Amygdala (tissue), 56 donors: ENCODE data around the gene ZRANB1.
"Not testable (repeated sequence)": the region's sequence is repeated elsewhere in the genome, so short reads cannot be mapped to it uniquely, and the experiment has no call there.

Source experiments
- DNase-seq, 56 donors: peaks; one replicate each; lab custom pipeline; 2025; lab: John Stamatoyannopoulos, UW

The ZRANB1 gene

GRCh38 chr10:124962421-124962820, 20.5 kb downstream of the ZRANB1 start:
- DNase-seq = no peak

DNA sequence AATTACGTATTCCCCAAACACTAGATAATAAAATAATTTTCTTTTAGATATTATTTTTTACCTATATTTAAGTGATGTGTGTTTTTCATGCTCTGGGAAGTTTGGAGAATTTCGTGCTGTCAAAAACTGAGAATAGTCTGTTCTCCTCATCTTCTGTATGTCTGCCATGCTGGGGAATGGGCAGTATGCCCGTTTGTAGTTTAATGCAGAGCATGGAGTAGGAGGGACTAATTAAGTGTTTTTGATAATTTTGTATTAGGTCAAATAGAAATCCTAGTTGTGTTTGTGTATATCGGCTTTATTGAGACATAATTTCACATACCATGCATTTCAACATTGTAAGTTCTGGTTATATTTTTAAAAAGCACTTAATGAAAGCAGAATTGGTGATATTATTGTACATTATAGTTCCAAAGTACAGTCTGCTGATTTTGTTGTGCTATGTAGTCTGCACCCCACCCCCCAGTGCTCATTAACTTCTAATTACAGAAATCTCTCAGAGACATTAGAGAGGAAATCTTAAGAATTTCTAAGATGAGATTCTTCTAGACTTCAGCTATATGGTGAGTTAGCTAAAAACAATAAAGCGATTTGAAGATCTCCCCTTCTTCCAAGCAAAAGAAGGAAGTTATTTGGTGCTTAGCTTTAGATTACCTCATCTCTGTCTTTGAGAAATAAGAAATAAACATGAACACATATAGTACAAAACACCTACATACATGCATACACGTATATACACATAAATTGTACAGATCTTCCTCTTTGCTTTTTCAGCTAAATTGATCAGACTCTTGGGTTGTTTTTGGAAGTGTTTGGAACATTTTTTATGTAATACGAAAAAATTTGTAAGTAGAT, 22.2 kb downstream of the ZRANB1 start:
- DNase-seq = no peak

DNA sequence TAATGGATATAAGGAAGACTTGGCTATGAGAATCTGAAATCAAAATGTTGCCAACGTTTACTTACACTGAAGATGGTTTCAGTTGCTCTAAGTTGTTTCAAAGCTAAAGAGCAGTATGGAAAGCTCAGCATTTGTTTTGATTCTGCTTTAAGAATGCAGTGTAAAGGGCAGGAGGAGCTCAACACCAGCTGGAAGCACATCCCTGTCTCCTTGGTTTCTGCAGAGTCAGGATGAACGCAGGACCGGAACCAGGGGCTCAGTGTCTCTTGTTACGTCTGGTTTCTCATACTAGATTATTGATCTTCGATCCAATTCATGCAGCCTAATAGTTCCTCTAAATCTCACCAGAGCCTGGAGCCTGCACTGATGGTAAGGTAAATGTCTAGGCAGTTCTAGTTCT, 24.1 kb downstream of the ZRANB1 start:
- DNase-seq = no peak

DNA sequence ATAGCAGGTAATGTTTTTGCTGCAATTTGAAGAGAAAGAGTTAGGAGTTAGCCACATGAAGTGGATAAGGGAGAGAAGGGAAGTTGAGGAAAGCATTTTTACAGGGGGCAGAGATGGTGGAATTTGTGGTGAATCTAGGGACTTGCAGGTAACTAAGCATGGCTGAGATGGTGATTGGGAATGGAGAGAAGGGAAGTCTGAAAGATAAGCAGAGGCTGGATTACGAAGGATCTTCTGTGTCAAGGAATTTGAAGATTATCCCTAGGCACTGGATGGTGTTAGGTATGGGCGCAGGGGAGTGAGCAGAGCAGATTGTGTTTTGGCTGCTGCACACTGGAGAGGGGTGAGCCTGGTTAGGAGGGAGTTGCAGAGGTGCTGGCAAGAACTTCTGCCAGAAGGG, 25.3 kb downstream of the ZRANB1 start:
- DNase-seq = no peak

GRCh38 chr10:124971276-124971675, 29.4 kb downstream of the ZRANB1 start:
- DNase-seq = peak in 2 of 56 donors; percentile 25 to 26

DNA sequence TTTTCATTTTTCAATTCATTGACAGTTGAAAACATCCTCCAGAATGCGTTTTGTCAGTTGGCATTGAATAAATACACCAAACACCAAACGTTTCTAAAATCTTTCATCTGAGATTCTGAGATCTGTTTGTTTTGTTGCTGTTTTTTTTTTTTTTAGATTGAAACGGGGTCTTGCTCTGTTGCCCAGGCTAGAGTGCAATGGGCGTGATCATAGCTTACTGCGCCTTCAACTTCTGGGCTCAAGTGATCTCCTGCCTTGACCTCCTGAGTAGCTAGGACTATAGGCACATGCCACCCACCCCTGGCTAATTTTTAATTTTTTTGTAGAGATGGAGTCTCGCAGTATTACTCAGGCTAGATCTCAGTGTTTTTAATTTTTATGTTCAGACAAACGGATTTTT, 30.7 kb downstream of the ZRANB1 start:
- DNase-seq = no peak

- no peak for DNase-seq
These were observed 32.2 kb downstream of the ZRANB1 start for GRCh38 chr10:124974131-124974530.

GRCh38 chr10:124975977-124976514, 34.1 kb downstream of the ZRANB1 start:
- peak in 1 of 56 donors; percentile 20 for DNase-seq

- DNase-seq = no peak
These were observed 35.2 kb downstream of the ZRANB1 start for GRCh38 chr10:124977161-124977560.

DNA sequence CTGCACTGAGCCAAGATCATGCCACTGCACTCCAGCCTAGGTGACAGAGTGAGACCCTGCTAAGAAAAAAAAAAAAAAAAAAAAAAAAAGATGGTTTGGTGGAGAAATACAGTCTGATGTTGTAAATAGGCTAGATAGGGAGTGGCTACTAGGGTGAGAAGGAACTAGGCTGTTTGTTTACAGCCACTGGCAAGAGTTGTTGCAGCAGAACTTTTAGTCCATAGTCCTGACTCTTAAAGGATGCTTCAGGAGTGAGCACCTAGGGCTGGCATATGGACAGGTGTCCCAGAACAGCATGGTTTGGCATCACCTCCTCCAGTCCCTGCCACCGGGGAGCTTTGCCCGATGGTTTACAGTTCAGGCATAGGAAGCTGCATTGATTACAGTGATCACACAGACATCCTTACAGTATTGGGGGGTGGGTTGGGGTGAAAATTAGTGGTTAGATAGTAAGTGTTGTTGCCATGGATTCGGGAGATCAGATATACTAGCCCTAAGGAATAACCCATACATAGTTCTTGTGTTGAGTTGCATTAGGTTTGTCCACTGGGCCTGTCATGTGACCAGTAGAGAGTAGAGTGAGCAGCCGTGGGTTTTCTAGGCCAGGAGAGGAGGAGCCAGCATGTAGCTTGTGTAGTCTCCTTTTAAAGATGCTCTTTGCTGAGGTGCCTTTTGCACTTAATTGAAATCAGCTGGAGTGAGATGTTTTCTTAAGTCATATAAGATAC, 35.9 kb downstream of the ZRANB1 start:
- DNase-seq = peak in 1 of 56 donors; percentile 28

GRCh38 chr10:124978376-124978725, 36.4 kb downstream of the ZRANB1 start:
- no peak for DNase-seq

GRCh38 chr10:124983321-124983720, 41.4 kb downstream of the ZRANB1 start:
- no peak for DNase-seq

DNA sequence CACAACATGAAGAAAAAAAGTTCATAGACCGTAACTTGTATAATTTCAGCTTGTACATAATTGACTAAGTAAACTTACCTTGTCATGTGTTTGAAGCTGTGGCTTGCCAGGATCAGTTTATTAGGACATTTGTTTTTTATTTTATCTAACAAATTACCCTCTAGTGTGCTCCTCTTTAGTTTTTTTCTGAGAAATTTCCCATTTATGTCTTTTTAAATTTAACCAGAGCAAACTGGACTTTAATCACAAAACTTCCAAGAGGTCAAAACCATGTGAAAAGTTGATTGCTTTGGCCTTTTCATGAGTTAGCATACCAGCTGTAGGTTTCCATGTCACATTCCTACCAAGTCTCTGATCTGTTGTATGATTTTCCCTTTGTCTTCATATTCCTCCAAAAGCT, 42.5 kb downstream of the ZRANB1 start:
- no peak for DNase-seq

GRCh38 chr10:124985162-124985561, 43.2 kb downstream of the ZRANB1 start:
- no peak for DNase-seq

DNA sequence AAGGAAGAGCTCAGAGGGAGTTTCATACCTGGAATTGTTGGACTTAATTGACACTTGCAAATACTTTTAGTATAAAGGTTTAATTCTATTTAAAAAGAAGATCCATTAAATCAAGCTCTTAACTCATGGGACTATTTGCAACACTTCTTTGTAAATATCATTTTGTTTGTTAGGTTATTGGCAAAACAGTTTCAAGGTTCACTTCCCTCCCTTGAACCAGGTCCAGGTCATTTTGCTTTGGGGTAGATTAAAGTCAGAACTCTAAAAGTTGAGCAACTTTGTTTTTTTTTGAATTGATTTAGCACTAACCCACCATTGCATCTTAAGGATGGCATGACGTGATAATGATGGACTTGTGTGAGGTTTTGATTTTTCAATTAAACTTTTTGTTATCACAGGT, 45.9 kb downstream of the ZRANB1 start:
- DNase-seq = no peak

DNA sequence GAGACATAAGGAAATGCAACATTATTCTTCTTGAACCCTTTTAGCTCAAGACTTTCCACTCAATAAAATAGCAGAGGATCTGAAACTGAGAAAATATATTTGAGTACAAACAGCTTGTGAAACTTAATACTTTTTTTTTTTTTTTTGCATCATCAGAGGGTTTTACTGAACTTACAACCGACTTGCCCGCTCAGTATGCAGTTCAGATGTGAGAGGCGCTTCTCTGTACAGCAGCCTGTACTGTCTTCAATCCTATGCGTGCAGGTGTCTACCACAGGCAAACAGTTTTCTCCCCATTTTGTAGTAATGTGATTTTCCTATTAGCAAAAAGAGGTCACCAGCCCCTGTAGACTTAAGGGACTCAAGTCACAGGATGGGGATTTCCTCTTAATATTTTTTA, 46.8 kb downstream of the ZRANB1 start:
- DNase-seq = not testable (repeated sequence)

DNA sequence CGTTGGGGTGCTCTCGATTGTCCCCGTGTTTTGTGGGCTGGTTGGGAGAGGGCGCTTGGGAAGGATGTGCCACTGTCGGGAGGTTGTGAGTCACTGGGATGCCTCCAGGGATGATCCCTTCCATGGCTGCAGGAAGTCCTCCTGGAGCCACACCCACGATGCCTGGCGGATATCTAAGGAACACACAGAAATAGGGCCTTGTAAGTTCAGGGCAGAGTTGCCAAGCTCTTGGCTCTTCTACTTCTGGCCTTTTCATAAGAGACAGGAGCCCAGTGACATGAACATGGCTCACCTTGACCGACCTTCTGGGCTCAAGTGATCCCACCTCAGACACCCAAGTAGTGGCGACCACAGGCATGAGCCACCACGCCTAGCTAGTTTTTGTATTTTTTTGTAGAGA, 47.6 kb downstream of the ZRANB1 start:
- DNase-seq = no peak

GRCh38 chr10:124990671-124991625, 49.0 kb downstream of the ZRANB1 start:
- no peak for DNase-seq

GRCh38 chr10:124991835-124992234, 49.9 kb downstream of the ZRANB1 start:
- no peak for DNase-seq
